ENCODE measurements around the gene ZNF124.
A peak's percentile ranks its signal among the peaks of the same experiment; 100 is the strongest.

Gene ZNF124

GRCh38 chr1:247111700-247112478 lies 59.9 kb downstream of the ZNF124 start:
- DNase-seq: no peak

GRCh38 chr1:247111259-247111699 lies 60.5 kb downstream of the ZNF124 start:
- no peak for DNase-seq

- DNase-seq: peak; percentile 28
Observed at GRCh38 chr1:247110627-247111258, 61.1 kb downstream of the ZNF124 start.

- DNase-seq: no peak
Observed at GRCh38 chr1:247107694-247108093, 64.1 kb downstream of the ZNF124 start.

- no peak for DNase-seq
Observed at GRCh38 chr1:247105966-247106365, 65.9 kb downstream of the ZNF124 start.
